ENCODE results near the gene CYFIP2. TPM values are rescaled to one million over a fixed set of nuclear protein-coding genes. Genes with fewer than 3 reads are reported as not detected.

Gene CYFIP2
- total and polyA plus RNA-seq, 11 donors = 23.2 to 62.7 (median 37.4) TPM

DNA sequence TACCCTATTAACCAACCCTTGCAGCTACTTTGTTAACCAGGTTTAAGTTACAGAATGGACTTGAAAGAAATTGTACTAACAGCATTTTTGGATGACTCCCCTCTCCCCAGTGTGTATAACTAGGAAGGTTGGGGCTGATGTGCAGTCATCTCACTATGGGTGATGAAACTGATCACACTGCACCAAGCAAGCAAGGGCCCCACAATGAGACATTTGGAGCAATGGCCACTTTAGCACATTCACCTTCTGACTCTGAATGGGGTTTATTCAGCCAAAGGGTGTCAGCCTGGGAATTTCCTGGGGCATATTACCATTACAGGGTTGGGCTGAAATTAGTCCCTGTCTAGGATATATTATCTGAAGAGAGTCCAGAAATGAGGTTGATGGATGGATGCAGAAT lies 18.7 kb upstream of the CYFIP2 start:
- intact Hi-C loops (cut with DNase I) = loop anchor here in 1 of 10 donors (10.0 kb wide), 1 partner anchor 92 kb away; no protein-coding TSS in a partner anchor
- no peaks in the 10 kb centered on the region for H3K27me3 ChIP-seq
- H3K4me1 ChIP-seq = peaks cover 0 to 36% (median 0%) of the 10 kb centered on the region in 12 donors
- H3K27ac ChIP-seq = peak overlapping the region in 1 of 12 donors; percentile 74
- ATAC-seq (no peak), DNase-seq (no peak)
- H3K9me3 ChIP-seq = no peaks in the 10 kb centered on the region
- H3K4me3 ChIP-seq = no peak overlapping the region
- TF ChIP-seq POLR2A (IDR thresholded peaks at IDR 0.05) (no peak), CTCF (IDR thresholded peaks at IDR 0.05) (no peak)
- no peaks in the 10 kb centered on the region for H3K36me3 ChIP-seq

GRCh38 chr5:157248821-157249470 lies 17.0 kb upstream of the CYFIP2 start:
- H3K4me1 ChIP-seq = peaks cover 0 to 51% (median 0%) of the 10 kb centered on the region in 12 donors
- DNase-seq = no peak
- TF ChIP-seq CTCF (IDR thresholded peaks at IDR 0.05) (no peak), POLR2A (IDR thresholded peaks at IDR 0.05) (no peak)
- H3K4me3 ChIP-seq = no peak overlapping the region
- H3K36me3 ChIP-seq = no peaks in the 10 kb centered on the region
- H3K9me3 ChIP-seq = no peaks in the 10 kb centered on the region
- no peak for ATAC-seq
- WGBS, 4 donors = 78 to 86% (median 82%) methylated on average over 11 of the region's 11 CpGs
- peak overlapping the region in 1 of 12 donors; percentile 74 for H3K27ac ChIP-seq
- H3K27me3 ChIP-seq = no peaks in the 10 kb centered on the region
- intact Hi-C loops (cut with DNase I) = loop anchor here in 1 of 10 donors (10.0 kb wide), 1 partner anchor 94 kb away; no protein-coding TSS in a partner anchor

GRCh38 chr5:157252711-157253465 lies 13.0 kb upstream of the CYFIP2 start:
- Histone ChIP-seq H3K4me1 (peaks cover 0 to 55% (median 0%) of the 10 kb centered on the region in 12 donors), H3K27me3 (no peaks in the 10 kb centered on the region), H3K36me3 (no peaks in the 10 kb centered on the region), H3K4me3 (no peak overlapping the region), H3K9me3 (no peaks in the 10 kb centered on the region), H3K27ac (peak overlapping the region in 1 of 12 donors; percentile 58)
- TF ChIP-seq CTCF (IDR thresholded peaks at IDR 0.05) (no peak), POLR2A (IDR thresholded peaks at IDR 0.05) (no peak)
- ATAC-seq = peak in 3 of 4 donors; percentile 29 to 40 (median 39)
- intact Hi-C loops (cut with DNase I) = loop anchor here in 5 of 10 donors (2.0 to 5.0 kb wide), 3 partner anchors 56 to 60 kb away; no protein-coding TSS in a partner anchor
- DNase-seq = no peak
- WGBS, 4 donors = 58 to 71% (median 61%) methylated on average over 3 to 4 of the region's 4 CpGs

DNA sequence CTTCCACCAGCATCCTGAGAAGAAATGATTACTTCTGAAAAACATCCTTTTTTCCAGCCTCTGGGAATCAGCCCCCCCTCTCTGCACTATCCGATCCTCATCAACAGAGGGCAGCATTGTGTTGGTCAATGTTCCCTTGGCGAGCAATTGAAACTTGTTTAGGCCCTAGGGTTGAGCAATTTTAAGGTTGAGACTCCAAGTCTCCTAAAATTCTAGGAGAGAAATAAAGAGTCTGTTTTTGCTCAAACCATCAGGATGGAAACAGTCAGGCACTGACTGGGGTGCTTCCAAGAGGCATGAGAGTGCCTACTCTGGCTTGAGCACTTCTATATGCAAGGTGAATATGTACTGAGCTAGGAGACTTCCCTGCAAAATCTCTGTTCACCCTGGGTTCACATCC lies 12.4 kb upstream of the CYFIP2 start:
- intact Hi-C loops (cut with DNase I) = loop anchor here in 5 of 10 donors (2.0 to 5.0 kb wide), 3 partner anchors 55 to 59 kb away; no protein-coding TSS in a partner anchor
- TF ChIP-seq CTCF (IDR thresholded peaks at IDR 0.05) (peak; percentile 67 to 85 (median 79)), POLR2A (IDR thresholded peaks at IDR 0.05) (no peak)
- WGBS, 4 donors = 0 to 7% (median 4%) methylated on average over 2 of the region's 2 CpGs
- peaks cover 0 to 49% (median 0%) of the 10 kb centered on the region in 12 donors for H3K4me1 ChIP-seq
- H3K36me3 ChIP-seq = no peaks in the 10 kb centered on the region
- H3K9me3 ChIP-seq = no peaks in the 10 kb centered on the region
- DNase-seq (no peak), ATAC-seq (peak; percentile 81 to 88 (median 85))
- no peak overlapping the region for H3K4me3 ChIP-seq
- H3K27me3 ChIP-seq = no peaks in the 10 kb centered on the region
- peak overlapping the region in 1 of 12 donors; percentile 58 for H3K27ac ChIP-seq
